HG03432 (cell line): ENCODE results near the gene MALL.
"Not testable (repeated sequence)": the region's sequence is repeated elsewhere in the genome, so short reads cannot be mapped to it uniquely, and the experiment has no call there.

ENCODE experiments used
- ATAC-seq: cut with Tn5 transposase; IDR thresholded peaks from one replicate; pipeline ENCODE4 v1.9.1; 2021; ENCODE audit warnings: mild to moderate bottlenecking, moderate library complexity; ENCODE audit not compliant: unreplicated experiment

The MALL gene

DNA sequence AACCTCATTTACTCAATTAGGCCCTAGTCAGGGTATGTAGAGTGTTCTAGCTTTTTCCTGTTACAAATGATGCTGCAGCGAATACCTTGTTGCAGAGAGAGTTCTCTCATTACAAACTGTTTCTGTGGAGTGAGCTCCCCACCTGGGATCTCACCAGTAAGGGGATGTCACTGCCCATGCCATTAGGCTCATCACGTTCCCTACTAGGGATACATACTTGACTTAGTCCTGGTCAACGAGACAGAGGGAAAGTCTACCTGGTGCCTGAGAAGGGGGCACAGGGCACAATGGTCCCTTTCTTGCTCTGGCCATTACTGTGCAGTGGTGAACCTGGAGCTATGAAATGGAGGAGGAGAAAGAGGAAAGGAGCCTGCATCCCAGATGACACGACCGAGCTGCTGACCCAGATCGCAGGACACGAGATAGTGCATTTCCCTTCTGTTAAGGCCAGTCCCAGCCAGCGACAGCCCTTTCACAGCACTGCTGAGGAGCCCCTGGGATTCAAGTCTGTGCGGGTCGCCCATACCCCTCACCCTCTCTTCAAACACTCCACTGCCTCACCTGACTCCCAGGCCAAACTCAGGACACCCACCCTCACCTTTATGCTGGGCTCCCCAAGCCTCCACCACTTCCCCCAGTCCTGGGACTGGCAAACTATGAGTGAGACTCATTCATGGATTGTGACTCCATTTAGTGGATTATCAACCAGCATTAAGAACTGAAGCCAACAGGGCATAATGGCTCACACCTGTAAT is 16.0 kb downstream of the MALL start:
- ATAC-seq, result no peak

DNA sequence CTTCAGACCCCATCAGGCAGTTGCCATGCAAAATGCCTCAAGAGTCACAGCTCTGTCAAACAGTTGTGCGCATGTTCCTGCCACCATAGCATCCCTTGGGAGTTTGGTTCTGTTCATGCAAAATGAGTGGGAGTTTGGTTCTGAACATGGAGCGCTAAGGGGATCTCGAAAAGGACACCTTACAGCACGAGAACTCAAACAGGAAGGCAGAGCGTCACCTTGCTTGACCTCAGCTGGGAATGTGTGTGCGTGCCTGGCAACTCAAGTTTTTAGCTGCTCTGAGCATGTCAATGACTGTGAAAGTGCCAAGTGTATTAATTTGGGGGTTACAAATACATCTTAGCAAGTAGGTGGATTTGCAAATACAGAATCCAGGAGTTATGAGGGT is 16.6 kb downstream of the MALL start:
- ATAC-seq, result no peak

GRCh38 chr2:110097506-110098220 is 18.0 kb downstream of the MALL start:
- ATAC-seq, result no peak

GRCh38 chr2:110095994-110096633 is 19.5 kb downstream of the MALL start:
- ATAC-seq, result no peak

GRCh38 chr2:110094884-110095534 is 20.6 kb downstream of the MALL start:
- ATAC-seq, result not testable (repeated sequence)

GRCh38 chr2:110093924-110094323 is 21.7 kb downstream of the MALL start:
- ATAC-seq, result not testable (repeated sequence)

DNA sequence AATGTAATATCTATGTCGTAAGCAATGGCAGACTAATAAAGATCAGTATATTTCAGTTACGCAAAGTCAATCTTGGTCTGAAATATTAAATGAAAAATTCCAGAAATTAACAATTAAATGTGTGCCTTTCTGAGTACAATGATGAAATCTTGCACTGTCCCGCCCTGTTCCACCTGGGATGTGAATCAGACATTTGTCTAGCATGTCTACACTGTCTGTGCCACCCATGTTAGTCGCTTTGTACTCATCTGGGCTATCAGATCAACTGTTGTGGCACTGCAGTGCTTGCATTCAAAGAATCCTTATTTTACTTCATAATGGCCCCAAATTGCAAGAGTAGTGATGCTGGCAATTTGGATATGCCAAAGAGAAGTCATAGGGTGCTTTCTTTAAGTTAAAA is 25.5 kb downstream of the MALL start:
- ATAC-seq, result not testable (repeated sequence)

DNA sequence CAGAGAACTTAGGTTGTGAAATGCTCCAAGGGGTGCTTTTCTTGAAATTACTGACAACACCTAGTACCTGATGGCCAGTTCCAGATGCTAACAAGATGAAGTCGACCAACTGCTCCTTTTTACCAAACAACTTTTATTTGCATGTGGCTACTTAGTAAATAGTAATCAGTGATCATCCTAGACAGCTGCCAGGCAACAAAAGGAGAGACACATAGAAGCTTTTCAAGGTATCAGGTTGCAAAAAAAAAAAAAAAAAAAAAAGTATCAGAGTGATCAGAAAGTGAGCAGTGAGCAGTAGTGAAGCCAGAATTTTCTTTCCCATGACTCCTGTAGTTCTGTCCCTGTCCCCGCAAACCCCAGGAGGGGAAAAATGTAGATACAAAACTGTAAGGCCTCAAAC is 31.9 kb downstream of the MALL start:
- ATAC-seq, result not testable (repeated sequence)

DNA sequence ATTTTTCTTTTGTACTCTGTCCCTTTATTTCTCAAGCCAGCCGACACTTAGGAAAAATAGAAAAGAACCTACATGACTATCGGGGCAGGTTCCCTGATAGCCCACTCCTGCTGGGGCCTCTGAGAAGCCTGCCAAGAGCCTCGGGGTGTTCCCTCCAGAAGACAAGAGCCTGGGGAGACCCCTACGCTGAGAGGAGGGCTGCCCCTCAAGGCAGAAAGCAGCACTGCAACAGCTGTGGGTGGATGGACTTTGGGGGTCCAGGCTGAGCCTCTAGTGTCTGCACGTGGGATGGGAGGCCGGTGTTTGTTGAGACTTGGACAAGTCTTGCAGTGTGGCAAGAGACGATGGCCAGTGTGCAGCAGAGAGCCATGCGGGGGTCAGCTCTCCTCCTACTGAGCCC is 32.5 kb downstream of the MALL start:
- ATAC-seq, result not testable (repeated sequence)

GRCh38 chr2:110078104-110078503 is 37.5 kb downstream of the MALL start:
- ATAC-seq, result not testable (repeated sequence)

GRCh38 chr2:110075896-110076295 is 39.7 kb downstream of the MALL start:
- ATAC-seq, result not testable (repeated sequence)

DNA sequence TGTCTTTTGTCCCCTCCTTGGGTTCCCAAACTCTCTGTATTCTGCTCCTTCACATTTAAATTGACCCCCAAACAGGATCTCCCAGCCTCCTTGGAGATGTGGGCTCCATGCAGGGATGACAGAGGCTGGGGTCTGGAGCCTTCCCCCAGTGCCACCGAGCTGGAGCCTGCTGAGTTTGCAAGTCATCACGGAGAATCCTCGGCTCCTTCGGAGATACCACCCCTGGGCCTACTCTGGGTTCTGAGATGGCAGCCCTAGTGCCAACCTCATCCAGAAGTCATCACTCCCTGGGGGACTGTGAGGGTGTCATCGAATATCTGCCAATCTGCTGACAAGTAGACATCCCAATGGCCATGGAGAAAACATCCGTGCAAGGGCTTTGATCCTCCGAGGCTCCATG is 45.8 kb downstream of the MALL start:
- ATAC-seq, result not testable (repeated sequence)

DNA sequence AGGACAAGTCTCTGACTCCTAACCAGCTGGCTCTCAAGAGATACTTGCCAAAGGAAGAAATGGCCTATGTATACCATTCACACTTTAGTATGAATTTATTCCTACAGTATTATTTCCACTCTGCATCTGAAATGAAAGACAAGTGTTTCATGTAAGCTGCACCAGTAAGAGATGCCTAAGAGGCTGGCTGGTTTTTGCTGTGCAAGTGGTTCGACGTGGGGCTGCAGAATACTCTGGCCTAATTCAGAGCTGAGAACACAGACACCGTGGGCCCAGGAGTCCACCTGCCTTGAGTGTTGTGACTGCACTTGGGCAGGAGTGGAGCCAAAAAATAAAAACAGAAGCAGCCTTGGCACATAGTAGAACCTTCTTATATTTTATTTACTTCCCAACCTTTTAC is 47.5 kb downstream of the MALL start:
- ATAC-seq, result not testable (repeated sequence)

- ATAC-seq, result not testable (repeated sequence)
These were observed 53.3 kb downstream of the MALL start for GRCh38 chr2:110062332-110062731.

- not testable (repeated sequence) for ATAC-seq
These were observed 55.1 kb downstream of the MALL start for GRCh38 chr2:110060550-110060949.

- ATAC-seq, result not testable (repeated sequence)
These were observed 55.8 kb downstream of the MALL start for GRCh38 chr2:110059694-110060358.

GRCh38 chr2:110059009-110059693 is 56.5 kb downstream of the MALL start:
- not testable (repeated sequence) for ATAC-seq

DNA sequence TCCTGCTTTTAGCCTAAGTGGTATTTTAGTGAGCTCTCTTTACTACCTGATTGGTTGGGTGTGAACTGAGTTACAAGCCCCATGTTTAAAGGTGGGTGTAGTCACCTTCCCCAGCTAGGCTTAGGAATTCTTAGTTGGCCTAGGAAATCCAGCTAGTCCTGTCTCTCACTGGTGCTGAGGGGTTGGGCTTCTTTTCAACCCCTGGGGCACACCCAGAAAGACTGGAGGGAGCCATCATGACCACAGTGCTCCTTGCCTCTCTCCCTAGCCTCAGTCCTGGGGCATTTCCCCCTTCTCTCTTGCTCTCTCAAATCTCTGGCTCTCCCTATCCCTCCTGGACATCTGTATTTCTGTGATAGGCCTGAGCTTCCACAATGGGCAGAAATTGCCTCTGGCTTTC is 57.6 kb downstream of the MALL start:
- ATAC-seq, result not testable (repeated sequence)

- ATAC-seq, result not testable (repeated sequence)
These were observed 59.7 kb downstream of the MALL start for GRCh38 chr2:110055819-110056408.
